HUDEP-2 (cell line): Measurements from ENCODE around the gene GLYATL3.
A peak's percentile ranks its signal among the peaks of the same experiment; 100 is the strongest.
"Not testable (repeated sequence)": the region's sequence is repeated elsewhere in the genome, so short reads cannot be mapped to it uniquely, and the experiment has no call there.

Source experiments
- DNase-seq, 76 experiments: peaks; one replicate each; lab custom pipeline; 2025; ENCODE audit not compliant: unreplicated experiment in 76 of 76; lab: John Stamatoyannopoulos, UW

The GLYATL3 gene

GRCh38 chr6:49499623-49500022 is at the start of gene GLYATL3:
GLYATL3 (plus strand) TSS chr6:49499923; CDS start chr6:49511991, 12,068 bp downstream.
- no peak for DNase-seq

- DNase-seq: no peak
Observed at GRCh38 chr6:49453221-49453620, 46.5 kb upstream of the GLYATL3 start.

- no peak for DNase-seq
Observed at GRCh38 chr6:49454787-49455709, 44.7 kb upstream of the GLYATL3 start.

GRCh38 chr6:49457771-49458170 is 42.0 kb upstream of the GLYATL3 start:
- DNase-seq: no peak

- DNase-seq: no peak
Observed at GRCh38 chr6:49462071-49462470, 37.7 kb upstream of the GLYATL3 start.

GRCh38 chr6:49462599-49462926 is 37.2 kb upstream of the GLYATL3 start:
- peak in 3 of 76 experiments; percentile 32 to 47 (median 32) for DNase-seq

- peak; percentile 45 to 98 (median 91) for DNase-seq
Observed at GRCh38 chr6:49462927-49463611, 36.7 kb upstream of the GLYATL3 start, which contains the start of the genes CENPQ and MMUT. CENPQ (plus strand) TSS chr6:49463370; CDS start chr6:49470177, 6,807 bp downstream. MMUT (minus strand) TSS chr6:49463253; CDS start chr6:49459466, 3,787 bp downstream.

- DNase-seq: no peak
Observed at GRCh38 chr6:49463612-49463967, 36.1 kb upstream of the GLYATL3 start.

- no peak for DNase-seq
Observed at GRCh38 chr6:49464691-49465090, 35.0 kb upstream of the GLYATL3 start.

GRCh38 chr6:49468042-49468441 is 31.7 kb upstream of the GLYATL3 start:
- DNase-seq: no peak

GRCh38 chr6:49476564-49476963 is 23.2 kb upstream of the GLYATL3 start:
- DNase-seq: not testable (repeated sequence)

GRCh38 chr6:49479308-49479970 is 20.3 kb upstream of the GLYATL3 start:
- no peak for DNase-seq

- DNase-seq: not testable (repeated sequence)
Observed at GRCh38 chr6:49481846-49482245, 17.9 kb upstream of the GLYATL3 start.

GRCh38 chr6:49483380-49483779 is 16.3 kb upstream of the GLYATL3 start:
- DNase-seq: not testable (repeated sequence)

GRCh38 chr6:49490633-49491032 is 9.1 kb upstream of the GLYATL3 start:
- DNase-seq: no peak

- DNase-seq: no peak
Observed at GRCh38 chr6:49497304-49497703, 2.4 kb upstream of the GLYATL3 start.

GRCh38 chr6:49499126-49499525 is 597 bp upstream of the GLYATL3 start:
- no peak for DNase-seq

- no peak for DNase-seq
Observed at GRCh38 chr6:49504666-49505065, 4.9 kb downstream of the GLYATL3 start.

GRCh38 chr6:49506569-49507111 is 6.9 kb downstream of the GLYATL3 start:
- DNase-seq: no peak

GRCh38 chr6:49509342-49509741 is 9.6 kb downstream of the GLYATL3 start:
- no peak for DNase-seq
